HG02798 (cell line): ENCODE results near the gene GET3.
"Not testable (repeated sequence)": the region's sequence is repeated elsewhere in the genome, so short reads cannot be mapped to it uniquely, and the experiment has no call there.

ENCODE experiments used
- ATAC-seq: cut with Tn5 transposase; IDR thresholded peaks from one replicate; pipeline ENCODE4 v1.9.1; 2021; ENCODE audit warnings: mild to moderate bottlenecking; ENCODE audit not compliant: unreplicated experiment, poor library complexity

GET3 gene

DNA sequence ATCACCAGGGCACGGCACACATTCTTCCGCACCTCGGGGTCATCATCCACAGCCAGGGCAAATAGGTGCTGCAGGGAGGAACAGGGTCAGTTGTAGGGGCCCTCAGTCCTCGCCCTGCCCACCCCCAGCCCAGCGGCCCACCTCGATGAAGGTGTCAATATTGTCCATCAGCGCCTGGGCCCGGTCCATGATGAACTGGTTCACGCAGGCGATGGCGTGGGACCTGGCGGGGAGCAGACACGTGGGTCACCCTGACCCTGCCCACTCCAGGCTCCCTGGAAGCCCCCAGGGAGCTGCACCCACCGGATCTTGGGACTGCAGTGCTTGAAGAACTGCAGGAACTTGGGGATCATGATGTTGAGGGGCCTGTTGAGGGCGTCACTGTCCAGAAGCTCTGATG is 22.2 kb upstream of the GET3 start:
- no peak for ATAC-seq

DNA sequence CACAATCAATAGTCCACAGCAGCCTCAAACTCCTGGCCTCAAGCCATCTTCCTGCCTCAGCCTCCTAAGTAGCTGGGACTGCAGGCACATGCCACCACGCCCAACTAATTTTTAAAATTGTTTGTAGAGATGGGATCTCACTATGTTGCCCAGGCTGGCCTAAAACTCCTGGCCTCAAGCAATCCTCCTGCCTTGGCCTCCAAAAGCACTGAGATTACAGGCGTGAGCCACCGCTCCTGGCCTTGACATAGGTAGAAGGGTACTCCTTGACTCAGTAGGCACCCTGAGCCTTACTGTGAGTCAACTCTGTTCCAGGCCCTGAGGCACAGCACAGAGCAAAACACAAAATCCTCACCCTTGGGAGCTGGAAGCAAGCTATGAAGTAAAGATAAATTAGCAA is 21.4 kb upstream of the GET3 start:
- ATAC-seq: no peak

DNA sequence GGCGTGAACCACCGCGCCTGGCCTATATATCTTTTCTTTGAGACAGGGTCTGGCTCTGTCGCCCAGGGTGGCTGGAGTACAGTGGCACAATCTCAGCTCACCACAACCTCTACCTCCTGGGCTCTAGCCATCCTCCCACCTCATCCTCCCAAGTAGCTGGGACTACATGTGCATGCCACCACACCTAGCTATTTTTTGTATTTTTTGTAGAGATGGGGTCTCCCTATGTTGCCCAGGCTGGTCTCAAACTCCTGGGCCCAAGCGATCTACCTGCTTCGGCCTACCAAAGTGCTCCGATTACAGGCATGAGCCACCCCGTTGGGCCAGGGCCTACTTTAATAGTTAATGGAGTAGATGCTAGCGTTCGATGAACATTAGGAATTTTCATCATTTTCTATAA is 17.0 kb upstream of the GET3 start:
- no peak for ATAC-seq

DNA sequence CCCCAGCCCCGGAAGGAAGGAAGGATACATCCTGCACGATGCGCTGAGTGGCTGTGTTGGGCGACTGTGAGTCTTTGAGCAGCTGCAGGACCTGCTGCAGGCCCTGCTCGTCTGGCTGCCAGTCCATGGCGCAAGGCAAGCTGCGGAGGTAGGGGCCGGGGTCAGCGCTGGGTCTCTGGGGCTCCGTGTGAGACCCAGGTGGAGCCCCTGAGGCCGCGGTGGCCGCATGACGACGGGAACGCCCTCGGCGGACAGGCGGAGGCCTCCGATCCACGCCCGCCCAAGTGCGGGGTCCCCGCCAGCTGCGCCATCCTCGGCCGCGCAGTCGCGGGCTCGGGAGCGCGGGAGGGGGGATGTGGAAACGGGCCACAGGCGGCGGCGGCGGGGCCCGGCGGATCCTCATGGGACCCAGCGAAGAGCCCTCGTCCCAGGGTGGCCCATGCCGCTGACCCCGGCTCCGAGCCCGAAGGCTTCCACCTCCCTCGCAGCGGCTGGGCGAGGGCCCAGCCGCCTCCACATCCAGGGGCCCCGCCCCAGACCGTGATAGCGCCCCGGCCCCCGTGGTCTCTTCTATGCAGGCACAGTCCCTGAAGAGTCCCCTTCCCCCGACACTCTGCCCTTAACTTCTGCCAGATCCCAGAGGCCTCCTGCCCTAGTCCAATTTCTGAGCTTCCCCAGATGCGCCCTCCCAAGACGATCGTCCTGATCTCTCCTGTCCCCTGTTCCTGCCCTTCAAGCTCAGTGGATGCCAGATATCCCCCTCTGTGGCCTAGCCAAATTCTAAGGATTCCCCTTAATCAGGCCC is 16.2 kb upstream of the GET3 start:
- no peak for ATAC-seq

DNA sequence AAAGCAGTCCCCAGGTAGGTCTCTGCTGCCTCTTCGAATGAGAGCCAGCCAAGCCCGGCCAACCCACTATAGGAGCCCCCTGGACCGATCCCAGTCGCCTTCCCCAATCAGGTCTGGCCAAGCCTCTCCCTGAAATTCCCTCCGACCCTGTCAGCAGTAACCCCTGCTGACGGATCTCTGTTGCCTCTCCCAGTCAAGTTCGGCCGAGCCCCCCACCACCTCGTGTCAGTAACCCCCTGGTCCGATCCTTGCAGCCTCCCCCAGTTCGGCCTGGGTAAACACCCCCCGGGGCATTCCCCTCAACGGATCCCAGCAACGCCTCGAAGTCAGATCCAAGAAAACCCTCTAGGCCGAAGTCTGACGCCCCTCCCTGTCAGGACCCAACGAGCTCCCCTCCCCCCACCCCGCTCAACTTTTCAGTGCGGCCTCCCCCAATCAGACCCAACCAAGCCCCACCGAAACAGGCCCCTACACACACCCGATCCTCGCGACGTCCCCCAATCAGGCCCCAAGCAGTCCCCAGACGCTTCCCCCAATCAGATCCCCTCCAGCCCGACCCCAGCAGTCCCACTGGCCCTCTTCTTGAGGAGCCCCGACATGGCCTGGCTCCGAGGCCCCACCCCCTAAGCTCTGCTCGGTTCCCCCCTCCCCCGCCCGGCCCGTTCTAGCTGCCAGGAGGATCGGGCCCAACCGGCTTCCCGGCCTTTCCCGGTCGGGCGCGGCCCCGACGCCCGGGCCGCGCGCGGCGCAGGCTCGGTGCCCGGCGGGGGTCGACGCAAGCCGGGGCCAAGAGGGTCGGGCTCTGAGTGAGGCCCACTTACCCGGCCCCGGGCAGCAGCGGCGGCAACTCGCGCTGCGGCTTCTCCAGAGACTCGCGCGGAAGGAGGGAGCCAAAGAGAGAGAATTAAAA is 15.4 kb upstream of the GET3 start:
- peak; percentile 25 for ATAC-seq

DNA sequence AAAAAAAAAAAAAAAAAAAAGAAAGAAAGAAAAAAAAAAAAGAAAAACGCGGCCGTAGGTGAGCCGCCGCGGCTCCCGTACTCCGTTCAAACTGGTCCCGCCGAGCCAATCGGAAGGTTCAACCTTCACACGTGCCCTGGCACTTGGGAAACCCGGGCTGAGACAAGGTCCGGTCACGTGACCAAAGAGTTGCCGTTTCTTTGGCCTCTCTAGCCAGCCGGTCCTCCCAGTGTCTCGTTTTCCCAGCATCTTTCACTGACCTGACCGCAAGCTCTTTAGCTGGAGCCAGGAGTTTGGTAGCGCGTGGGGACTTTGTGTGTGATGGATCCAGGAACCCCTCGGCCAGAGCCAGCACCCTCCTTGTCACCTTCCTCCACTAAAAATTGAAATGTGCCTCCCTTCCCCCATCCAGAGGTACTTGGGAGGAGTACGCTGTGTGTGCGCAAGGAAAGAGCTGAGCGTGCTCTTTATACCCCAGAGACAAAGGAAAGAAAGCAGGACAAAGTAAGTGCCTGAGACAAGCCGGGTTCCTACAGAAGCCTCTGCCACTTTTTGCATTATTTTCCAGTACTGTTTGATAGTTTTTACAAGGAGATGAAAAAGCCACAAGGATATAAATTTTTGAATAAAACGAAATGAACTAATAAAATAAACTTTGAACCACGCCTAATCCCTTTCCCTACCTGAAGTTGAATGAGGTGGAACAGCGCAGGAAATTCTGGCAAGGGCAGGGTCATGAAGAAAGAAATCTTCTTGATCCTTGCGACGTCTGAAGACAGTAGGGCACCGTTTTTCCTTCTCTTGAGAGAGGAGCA is 14.5 kb upstream of the GET3 start:
- ATAC-seq: peak; percentile 92

DNA sequence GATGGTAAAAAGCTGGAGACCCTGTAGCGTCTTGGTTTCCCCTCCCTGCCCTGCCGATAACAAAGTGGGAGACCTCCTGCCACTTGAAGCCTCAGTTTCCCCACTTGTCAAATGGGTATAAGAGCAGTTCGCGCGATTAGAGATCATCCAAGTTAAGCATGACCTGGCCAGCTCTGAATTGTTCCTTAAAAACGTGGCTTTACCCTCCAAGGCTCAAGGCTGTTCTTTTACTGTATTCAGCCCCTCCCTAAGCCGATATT is 14.0 kb upstream of the GET3 start:
- no peak for ATAC-seq

DNA sequence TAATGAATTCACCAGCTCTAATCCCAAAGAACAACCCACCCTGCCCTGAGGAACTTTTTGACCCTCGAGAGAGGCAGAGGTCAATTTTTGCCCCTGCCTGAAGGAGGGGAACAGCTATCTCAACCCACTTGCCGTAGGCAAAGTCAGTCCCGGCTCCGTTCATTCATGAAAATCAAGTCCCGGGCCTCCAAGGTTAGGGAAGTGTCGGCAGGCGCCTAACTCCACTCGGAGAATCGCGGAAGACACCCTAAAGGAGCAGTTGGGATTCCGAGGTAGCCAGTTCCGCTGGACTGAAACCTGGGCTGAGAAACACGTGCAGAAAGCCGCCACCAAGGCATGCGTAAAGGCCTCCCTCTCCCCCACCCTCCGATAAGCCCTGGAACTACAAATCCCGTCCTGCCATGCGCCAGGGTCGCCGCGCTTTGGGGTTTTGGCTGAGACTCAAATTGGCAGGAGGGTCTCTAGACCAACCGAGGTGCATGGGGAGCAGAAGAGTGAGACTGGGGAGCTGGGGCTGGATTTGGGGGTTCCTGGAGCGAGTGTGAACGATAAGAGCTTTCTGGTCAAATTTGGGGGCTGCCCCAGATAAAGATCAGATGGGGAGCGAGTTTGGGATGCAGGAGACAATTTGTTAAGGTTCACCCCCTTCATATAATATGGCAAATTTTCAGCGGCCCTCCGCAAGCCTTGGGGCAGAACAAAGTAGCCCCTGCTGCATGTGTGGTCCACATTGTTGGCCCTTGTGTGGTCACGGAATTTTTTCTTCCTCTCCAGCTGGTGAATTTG is 13.5 kb upstream of the GET3 start, which contains the start of gene TNPO2:
TSS of gene TNPO2 (minus strand) at position 292 of the 786 bp plus-strand sequence. CDS start 2,955 bp downstream, outside the sequence.
- no peak for ATAC-seq

DNA sequence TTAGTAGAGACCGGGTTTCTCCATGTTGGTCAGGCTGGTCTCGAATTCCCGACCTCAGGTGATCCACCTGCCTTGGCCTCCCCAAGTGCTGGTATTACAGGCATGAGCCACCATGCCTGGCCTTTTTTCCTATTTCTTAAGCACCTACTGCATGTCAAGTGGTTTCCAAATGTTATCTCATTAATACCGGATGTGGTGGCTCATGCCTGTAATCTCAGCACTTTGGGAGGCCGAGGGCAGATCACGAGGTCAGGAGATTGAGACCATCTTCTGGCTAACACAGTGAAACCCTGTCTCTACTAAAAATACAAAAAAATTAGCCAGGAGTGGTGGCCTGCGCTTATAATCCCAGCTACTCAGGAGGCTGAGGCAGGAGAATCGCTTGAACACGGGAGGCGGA is 11.7 kb upstream of the GET3 start:
- not testable (repeated sequence) for ATAC-seq

DNA sequence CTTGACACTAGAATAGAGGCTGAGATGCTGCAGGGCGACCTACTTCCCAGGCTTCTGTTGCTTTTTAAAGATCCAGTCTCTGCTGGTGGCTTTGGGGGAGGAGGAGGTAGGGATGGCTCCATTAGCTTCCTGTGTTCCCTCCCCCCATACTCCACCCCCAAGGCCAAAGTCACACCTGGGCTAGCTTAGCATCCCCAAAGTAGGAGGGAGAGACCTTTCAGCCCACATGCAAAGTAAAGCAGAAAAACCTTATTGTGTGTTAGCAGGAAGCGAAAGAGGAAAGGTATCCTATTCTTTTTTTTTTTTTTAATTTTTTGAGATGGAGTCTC is 10.3 kb upstream of the GET3 start:
- ATAC-seq: no peak

DNA sequence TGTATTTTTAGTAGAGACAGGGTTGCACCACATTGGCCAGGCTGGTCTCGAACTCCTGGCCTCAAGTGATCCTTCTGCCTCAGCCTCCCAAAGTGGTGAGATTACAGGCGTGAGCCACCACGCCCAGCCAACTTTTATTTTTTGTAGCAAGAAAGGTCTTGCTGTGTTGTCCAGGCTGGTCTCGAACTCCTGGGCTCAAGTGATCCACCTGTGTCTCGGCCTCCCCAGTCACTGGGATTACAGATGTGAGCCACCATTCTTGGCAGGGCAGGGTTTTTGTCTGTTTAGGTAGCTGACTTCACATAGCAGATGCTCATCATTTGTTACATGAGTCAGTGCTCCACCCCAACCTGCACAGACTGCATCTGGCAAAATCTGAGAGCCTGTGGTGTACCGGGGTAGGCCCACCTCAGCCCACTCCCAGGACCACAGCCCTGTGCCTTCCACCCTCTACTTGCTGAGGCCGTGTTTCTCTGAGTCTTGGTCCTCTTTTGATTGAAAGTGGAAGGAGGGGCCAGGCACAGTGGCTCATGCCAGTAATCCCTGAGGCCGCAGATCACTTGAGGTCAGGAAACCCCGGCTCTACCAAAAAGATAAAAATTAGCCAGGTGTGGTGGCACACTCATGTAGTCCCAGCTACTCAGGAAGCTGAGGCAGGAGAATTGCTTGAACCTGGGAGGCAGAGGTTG is 9.4 kb upstream of the GET3 start:
- no peak for ATAC-seq

DNA sequence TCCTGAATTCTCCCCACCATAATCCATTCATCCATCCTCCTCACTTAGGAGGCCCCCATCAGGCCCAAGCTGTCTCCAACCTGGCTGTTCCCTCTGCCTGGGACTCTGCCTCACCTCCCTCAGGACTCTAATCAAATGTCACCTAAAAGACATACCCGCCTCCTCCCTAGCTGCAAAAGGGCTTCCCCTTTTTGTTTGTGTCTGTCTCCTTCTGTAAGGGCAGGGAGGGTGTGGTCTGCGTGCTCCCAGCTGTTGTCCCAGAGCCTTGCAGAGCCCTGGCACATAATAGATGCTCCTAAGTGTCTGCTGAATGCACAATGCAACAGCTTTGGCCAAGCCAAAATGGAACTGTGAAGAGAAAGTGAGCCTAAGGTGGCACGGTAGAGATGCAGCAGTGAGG is 7.2 kb upstream of the GET3 start:
- no peak for ATAC-seq

DNA sequence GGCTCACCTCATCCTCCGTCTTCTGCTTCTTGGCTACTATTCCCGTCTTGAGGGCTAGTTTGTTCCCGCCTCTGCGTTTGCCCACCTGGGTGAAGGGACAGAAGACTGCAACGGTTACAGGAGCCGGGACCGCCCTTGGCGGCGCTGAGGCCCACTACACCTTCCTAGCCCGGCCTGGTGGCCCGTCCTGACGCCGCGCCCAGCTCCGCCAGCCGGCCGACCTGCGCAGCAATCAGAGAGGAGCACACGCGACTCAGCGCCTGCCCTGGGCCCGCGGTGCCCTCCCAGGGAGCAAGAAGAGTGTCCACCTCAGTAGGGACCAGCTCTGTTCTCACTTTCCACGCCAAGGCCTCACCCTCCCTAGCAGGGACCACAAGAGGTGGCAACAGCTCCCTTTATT is 6.0 kb upstream of the GET3 start:
- ATAC-seq: no peak

DNA sequence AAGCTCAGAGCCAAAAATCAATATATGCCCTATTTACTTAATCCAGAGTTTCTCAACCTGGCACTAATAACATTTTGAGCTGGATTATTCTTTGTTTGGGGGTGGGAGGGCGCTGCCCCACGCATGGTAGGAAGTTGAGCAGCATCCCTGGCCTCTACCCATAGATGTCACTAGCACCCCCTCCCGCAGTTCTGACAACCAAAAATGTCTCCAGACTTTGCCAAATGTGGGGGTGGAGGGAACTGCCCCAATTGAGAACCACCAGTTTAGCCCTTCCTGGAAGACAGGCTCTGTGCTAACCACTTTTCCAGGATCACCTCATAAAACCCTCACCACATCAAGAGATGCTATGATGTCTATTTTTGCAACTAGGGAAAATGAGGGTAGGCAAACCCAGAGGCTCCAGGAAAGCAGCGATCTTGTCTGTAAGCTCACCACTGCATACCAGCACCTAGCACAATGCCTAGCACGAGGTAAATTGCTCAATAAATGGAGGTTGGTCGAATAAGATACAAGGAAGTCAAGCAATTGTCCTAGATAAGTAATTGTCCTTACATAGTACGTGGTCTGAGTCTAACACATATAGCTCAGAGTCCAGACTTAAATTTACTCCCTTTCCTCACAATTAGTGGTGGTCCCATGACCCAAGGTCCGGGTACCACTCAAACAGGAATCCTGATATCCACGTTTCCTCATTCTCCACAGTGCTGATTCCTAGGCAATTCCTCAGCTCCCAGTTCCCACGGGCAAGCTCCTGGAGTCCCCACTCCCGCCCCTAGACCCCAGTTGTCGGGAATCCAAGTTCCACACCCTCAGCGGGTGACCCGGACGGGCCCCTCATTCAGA is 3.7 kb upstream of the GET3 start:
- no peak for ATAC-seq

DNA sequence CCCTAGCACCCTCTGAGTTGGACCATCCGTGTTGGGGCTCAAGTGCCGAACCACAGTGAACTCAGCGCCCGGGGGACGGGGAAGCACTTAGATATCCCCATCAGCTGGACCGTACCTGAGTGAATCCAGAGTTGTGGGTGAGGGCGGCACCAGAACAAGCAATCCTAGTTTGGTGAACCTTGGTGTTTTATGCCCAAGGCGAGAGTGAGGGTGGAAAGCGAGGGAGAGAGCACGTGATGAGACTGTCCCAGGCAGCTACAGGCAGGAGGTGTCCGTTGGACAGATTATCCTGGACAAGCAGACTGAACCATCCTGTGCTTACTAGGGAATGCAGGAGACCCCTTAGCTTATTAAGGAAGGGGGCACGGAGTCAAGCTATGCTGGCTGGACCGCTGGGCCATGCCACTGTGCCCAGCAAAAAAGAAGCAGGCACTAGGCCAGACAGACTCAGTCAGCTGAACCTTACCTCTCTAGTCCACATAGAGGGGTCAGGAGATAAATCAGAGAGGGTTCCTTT is 596 bp downstream of the GET3 start:
- ATAC-seq: no peak

DNA sequence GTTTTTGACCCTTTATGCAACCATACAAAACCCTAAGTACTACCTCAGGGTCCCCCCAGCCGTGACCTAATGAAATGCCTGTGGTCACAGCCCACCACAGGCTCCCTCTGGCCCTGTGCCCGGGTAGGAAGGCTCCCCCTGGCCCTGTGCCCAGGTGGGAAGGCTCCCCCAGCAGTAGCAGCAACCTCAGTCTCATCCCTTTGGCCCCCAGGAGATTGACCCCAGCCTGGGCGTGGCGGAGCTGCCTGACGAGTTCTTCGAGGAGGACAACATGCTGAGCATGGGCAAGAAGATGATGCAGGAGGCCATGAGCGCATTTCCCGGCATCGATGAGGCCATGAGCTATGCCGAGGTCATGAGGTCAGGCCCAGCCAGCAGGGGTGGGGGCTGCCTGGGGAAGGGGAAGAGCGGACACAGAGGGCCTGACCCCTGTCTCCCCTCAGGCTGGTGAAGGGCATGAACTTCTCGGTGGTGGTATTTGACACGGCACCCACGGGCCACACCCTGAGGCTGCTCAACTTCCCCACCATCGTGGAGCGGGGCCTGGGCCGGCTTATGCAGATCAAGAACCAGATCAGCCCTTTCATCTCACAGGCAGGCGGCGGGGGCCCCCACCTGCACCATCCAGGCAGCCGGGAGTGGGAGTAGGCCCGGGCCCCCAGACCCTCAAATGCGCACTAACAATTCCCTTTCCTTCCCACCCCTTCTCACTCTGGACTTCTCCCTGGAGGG is 8.0 kb downstream of the GET3 start:
- no peak for ATAC-seq

DNA sequence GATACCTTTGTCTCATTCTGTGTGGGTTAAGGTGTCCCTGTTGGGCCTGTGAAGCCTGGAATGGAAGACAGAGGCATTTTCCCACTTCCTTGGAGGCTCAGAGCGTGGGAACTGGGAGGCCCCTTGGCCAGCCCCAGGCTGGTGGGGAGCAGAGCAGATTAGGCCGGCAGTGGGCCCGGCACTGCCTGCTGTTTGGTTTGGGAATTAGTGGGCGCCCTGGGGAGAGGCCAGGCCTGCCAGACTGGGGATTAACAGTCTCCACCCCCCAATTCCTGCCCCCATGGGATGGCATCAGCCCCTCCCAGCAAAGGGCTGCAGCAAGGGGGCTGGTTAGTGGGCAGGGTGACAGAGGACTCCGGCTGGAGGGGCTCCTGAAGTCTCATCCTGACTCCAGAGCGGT is 11.2 kb downstream of the GET3 start:
- no peak for ATAC-seq

DNA sequence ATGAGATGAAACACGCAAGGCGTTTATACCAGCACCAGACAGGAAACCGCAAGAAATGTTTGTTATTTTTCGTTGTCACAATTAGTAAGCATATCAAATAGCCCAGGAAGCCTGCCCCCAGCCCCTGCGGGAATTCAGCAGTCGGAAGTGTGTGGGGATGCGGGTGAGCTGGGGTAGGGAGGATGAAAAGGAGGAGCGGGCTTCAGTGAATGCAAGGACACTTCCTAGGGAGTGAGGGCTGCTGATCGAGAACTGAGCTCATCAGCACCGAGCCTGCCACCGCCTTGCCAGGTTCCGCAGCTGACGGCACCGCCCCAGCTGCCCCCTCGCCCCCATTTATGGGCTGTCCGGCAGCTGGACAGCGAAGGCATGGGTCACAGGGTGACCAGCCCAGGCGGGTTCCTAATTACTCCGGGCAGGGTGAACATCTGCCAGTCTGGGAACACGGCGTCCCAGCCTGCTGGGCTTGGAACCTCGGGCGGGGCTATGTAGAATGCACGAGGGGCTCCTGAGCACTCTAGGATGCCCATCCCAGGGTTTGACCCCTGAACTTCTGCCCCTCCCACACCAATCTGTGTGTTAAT is 12.7 kb downstream of the GET3 start:
- no peak for ATAC-seq
